GM18520 (cell line): Measurements from ENCODE around the gene PTPRN2.

Experiments
- ATAC-seq: cut with Tn5 transposase; IDR thresholded peaks from one replicate; pipeline ENCODE4 v1.9.1; 2021; ENCODE audit not compliant: unreplicated experiment

PTPRN2 gene

GRCh38 chr7:157870644-157871290 is 716.9 kb downstream of the PTPRN2 start:
- no peak for ATAC-seq

GRCh38 chr7:157869793-157870192 is 717.8 kb downstream of the PTPRN2 start:
- no peak for ATAC-seq

GRCh38 chr7:157867685-157868305 is 719.8 kb downstream of the PTPRN2 start:
- ATAC-seq = no peak

- no peak for ATAC-seq
These were observed 721.2 kb downstream of the PTPRN2 start for GRCh38 chr7:157866336-157866924.

GRCh38 chr7:157865351-157866165 is 722.1 kb downstream of the PTPRN2 start:
- no peak for ATAC-seq

GRCh38 chr7:157864911-157865310 is 722.7 kb downstream of the PTPRN2 start:
- no peak for ATAC-seq

GRCh38 chr7:157863906-157864810 is 723.5 kb downstream of the PTPRN2 start:
- no peak for ATAC-seq

GRCh38 chr7:157863176-157863575 is 724.4 kb downstream of the PTPRN2 start:
- no peak for ATAC-seq

GRCh38 chr7:157862731-157863130 is 724.9 kb downstream of the PTPRN2 start:
- ATAC-seq = no peak

- no peak for ATAC-seq
These were observed 726.1 kb downstream of the PTPRN2 start for GRCh38 chr7:157861551-157861950.

- no peak for ATAC-seq
These were observed 726.6 kb downstream of the PTPRN2 start for GRCh38 chr7:157861031-157861491.

- ATAC-seq = no peak
These were observed 727.2 kb downstream of the PTPRN2 start for GRCh38 chr7:157860406-157860805.

GRCh38 chr7:157859915-157860314 is 727.7 kb downstream of the PTPRN2 start:
- no peak for ATAC-seq

GRCh38 chr7:157857578-157858075 is 730.0 kb downstream of the PTPRN2 start:
- no peak for ATAC-seq

GRCh38 chr7:157856873-157857577 is 730.6 kb downstream of the PTPRN2 start:
- ATAC-seq = no peak

- ATAC-seq = no peak
These were observed 732.0 kb downstream of the PTPRN2 start for GRCh38 chr7:157855452-157856213.

- no peak for ATAC-seq
These were observed 732.6 kb downstream of the PTPRN2 start for GRCh38 chr7:157855016-157855415.

GRCh38 chr7:157854066-157854891 is 733.3 kb downstream of the PTPRN2 start:
- ATAC-seq = no peak
